HG03432 (cell line): ENCODE results near the gene UNC45B.
"Not testable (repeated sequence)": the region's sequence is repeated elsewhere in the genome, so short reads cannot be mapped to it uniquely, and the experiment has no call there.

ENCODE experiments used
- ATAC-seq: cut with Tn5 transposase; IDR thresholded peaks from one replicate; pipeline ENCODE4 v1.9.1; 2021; ENCODE audit warnings: mild to moderate bottlenecking, moderate library complexity; ENCODE audit not compliant: unreplicated experiment

UNC45B gene

GRCh38 chr17:35141681-35142466, 5.7 kb upstream of the UNC45B start, which contains the start of gene NLE1:
Gene NLE1 (minus strand): TSS chr17:35142303. CDS start chr17:35142275, 28 bp downstream.
- peak; percentile 89 for ATAC-seq

- ATAC-seq = peak; percentile 18
These were observed 5.2 kb upstream of the UNC45B start for GRCh38 chr17:35142467-35142796.

GRCh38 chr17:35144840-35145239, 2.8 kb upstream of the UNC45B start:
- ATAC-seq = no peak

GRCh38 chr17:35146214-35146833, 1.3 kb upstream of the UNC45B start:
- no peak for ATAC-seq

- no peak for ATAC-seq
These were observed 527 bp downstream of the UNC45B start for GRCh38 chr17:35148144-35148543.

GRCh38 chr17:35149941-35150340, 2.3 kb downstream of the UNC45B start:
- no peak for ATAC-seq

GRCh38 chr17:35151080-35151479, 3.5 kb downstream of the UNC45B start:
- ATAC-seq = not testable (repeated sequence)

- ATAC-seq = no peak
These were observed 5.0 kb downstream of the UNC45B start for GRCh38 chr17:35152421-35153140.

GRCh38 chr17:35154196-35155165, 6.9 kb downstream of the UNC45B start:
- no peak for ATAC-seq

GRCh38 chr17:35155246-35155645, 7.6 kb downstream of the UNC45B start:
- ATAC-seq = no peak

- no peak for ATAC-seq
These were observed 12.3 kb downstream of the UNC45B start for GRCh38 chr17:35159940-35160339.

GRCh38 chr17:35160354-35161201, 13.0 kb downstream of the UNC45B start:
- ATAC-seq = no peak

GRCh38 chr17:35161281-35161761, 13.7 kb downstream of the UNC45B start:
- ATAC-seq = no peak

- no peak for ATAC-seq
These were observed 15.1 kb downstream of the UNC45B start for GRCh38 chr17:35162755-35163154.

GRCh38 chr17:35163886-35164285, 16.3 kb downstream of the UNC45B start:
- no peak for ATAC-seq

GRCh38 chr17:35164716-35165115, 17.1 kb downstream of the UNC45B start:
- ATAC-seq = no peak

- ATAC-seq = no peak
These were observed 18.9 kb downstream of the UNC45B start for GRCh38 chr17:35166526-35166925.

- ATAC-seq = no peak
These were observed 19.4 kb downstream of the UNC45B start for GRCh38 chr17:35167046-35167445.

- no peak for ATAC-seq
These were observed 20.0 kb downstream of the UNC45B start for GRCh38 chr17:35167666-35168065.
